IMR-90 (cell line): ENCODE data around the gene SLC2A13. TPM values are rescaled to one million over a fixed set of nuclear protein-coding genes. Genes with fewer than 3 reads are reported as not detected.

Experiments
- ATAC-seq: fragments of 200-7000 bp; cut with Tn5 transposase; 2 replicates; pipeline ENCODE4 v1.9.1; 2020; ENCODE audit warnings: low read depth, mild to moderate bottlenecking, moderate library complexity
- BruUV-seq: library from RNA; stranded (reverse); fragments of 400-500 nt; replicated peaks from 2 replicates; lab custom pipeline; 2021; lab: Mats Ljungman, UMichigan
- CTCF ChIA-PET: fragments of 300-600 bp; formaldehyde crosslinking; extraction: SDS; loops from one replicate; lab custom pipeline; 2021; ENCODE audit warnings: antibody characterized with exemption; lab: Yijun Ruan, JAX
- POLR2A ChIA-PET: fragments of 300-600 bp; sonication (Branson Sonifier 250); formaldehyde crosslinking; loops from one replicate; lab custom pipeline; 2022; ENCODE audit warnings: antibody characterized with exemption; ENCODE audit not compliant: unreplicated experiment; lab: Charles Lee
- DNase-seq: peaks from one replicate; pipeline ENCODE4 v3.0.0; 2013
- H2AFZ ChIP-seq: replicated peaks from 2 replicates; pipeline ENCODE3; 2013; ENCODE audit warnings: low read length, mild to moderate bottlenecking; ENCODE audit not compliant: poor library complexity
- H2AK5ac ChIP-seq: 2 replicates; pipeline ENCODE4 v1.6.1; 2013; ENCODE audit warnings: low read depth, low read length, inconsistent platforms
- H2AK9ac ChIP-seq: replicated peaks from 2 replicates; pipeline ENCODE3; 2013; ENCODE audit warnings: mild to moderate bottlenecking, low read depth, low read length, moderate library complexity; ENCODE audit not compliant: poor library complexity
- H2BK120ac ChIP-seq: 2 replicates; pipeline ENCODE4 v1.6.1; 2013; ENCODE audit warnings: low read depth, low read length, inconsistent platforms
- H2BK15ac ChIP-seq: 3 replicates; pipeline ENCODE4 v1.6.1; 2013; ENCODE audit warnings: low read depth, low read length, inconsistent platforms
- H2BK20ac ChIP-seq: 2 replicates; pipeline ENCODE4 v1.6.1; 2013; ENCODE audit warnings: low read depth, mild to moderate bottlenecking, inconsistent platforms, low read length, moderate library complexity
- H2BK5ac ChIP-seq: 2 replicates; pipeline ENCODE4 v1.6.1; 2013; ENCODE audit warnings: mild to moderate bottlenecking, low read depth, low read length, inconsistent platforms; ENCODE audit not compliant: poor library complexity, severe bottlenecking
- H3K14ac ChIP-seq: replicated peaks from 2 replicates; pipeline ENCODE4 v1.6.1; 2013; ENCODE audit warnings: low read depth, low read length, inconsistent platforms
- H3K18ac ChIP-seq: 2 replicates; pipeline ENCODE4 v1.6.1; 2013; ENCODE audit warnings: low read depth, low read length, control low read depth
- H3K23ac ChIP-seq: 2 replicates; pipeline ENCODE4 v1.6.1; 2013; ENCODE audit warnings: low read depth, low read length, inconsistent platforms
- H3K27ac ChIP-seq: 2 replicates; pipeline ENCODE4 v1.5.1; 2013; ENCODE audit warnings: mild to moderate bottlenecking, control low read depth, low read length; ENCODE audit not compliant: insufficient read depth
- H3K27me3 ChIP-seq: 2 replicates; pipeline ENCODE4 v1.6.1; 2013; ENCODE audit warnings: low read length; ENCODE audit not compliant: control insufficient read depth, insufficient read depth
- H3K36me3 ChIP-seq: 2 replicates; pipeline ENCODE4 v1.6.1; 2013; ENCODE audit warnings: low read length, mixed read lengths; ENCODE audit not compliant: control insufficient read depth, insufficient read depth
- H3K4ac ChIP-seq: 2 replicates; pipeline ENCODE4 v1.6.1; 2013; ENCODE audit warnings: low read depth, low read length, inconsistent platforms
- H3K4me1 ChIP-seq: 2 replicates; pipeline ENCODE4 v1.6.1; 2013; ENCODE audit warnings: low read length, mixed read lengths; ENCODE audit not compliant: control insufficient read depth, insufficient read depth
- H3K4me2 ChIP-seq: 2 replicates; pipeline ENCODE4 v1.6.1; 2013; ENCODE audit warnings: low read depth, mild to moderate bottlenecking, control low read depth, low read length, moderate library complexity
- H3K4me3 ChIP-seq: 2 replicates; pipeline ENCODE4 v1.5.1; 2013; ENCODE audit warnings: low read depth, mild to moderate bottlenecking, control low read depth, low read length, moderate library complexity; ENCODE audit not compliant: insufficient read depth
- H3K56ac ChIP-seq: 2 replicates; pipeline ENCODE4 v1.6.1; 2013; ENCODE audit warnings: low read length, inconsistent platforms; ENCODE audit not compliant: insufficient read depth; ENCODE audit errors: extremely low read depth
- H3K79me1 ChIP-seq, 2 experiments: 2 replicates each; pipeline ENCODE4 v1.6.1; 2013; ENCODE audit warnings: low read length in 2 of 2, inconsistent platforms in 1 of 2, low read depth in 1 of 2
- H3K9ac ChIP-seq: 2 replicates; pipeline ENCODE4 v1.6.1; 2013; ENCODE audit warnings: low read depth, low read length, control low read depth
- H3K9me1 ChIP-seq: 2 replicates; pipeline ENCODE4 v1.6.1; 2013; ENCODE audit warnings: low read length, inconsistent platforms; ENCODE audit not compliant: insufficient read depth
- H3K9me3 ChIP-seq: 2 replicates; pipeline ENCODE4 v1.6.1; 2013; ENCODE audit warnings: low read length; ENCODE audit not compliant: control insufficient read depth, insufficient read depth
- H4K20me1 ChIP-seq: 2 replicates; pipeline ENCODE4 v1.6.1; 2013; ENCODE audit warnings: low read length, inconsistent platforms; ENCODE audit not compliant: insufficient read depth
- H4K5ac ChIP-seq: 2 replicates; pipeline ENCODE4 v1.6.1; 2013; ENCODE audit warnings: mild to moderate bottlenecking, low read depth, low read length, control low read depth
- H4K8ac ChIP-seq, 2 experiments: 2 replicates each; pipeline ENCODE4 v1.6.1; 2013; ENCODE audit warnings: low read depth in 2 of 2, low read length in 2 of 2, control low read depth in 1 of 2, inconsistent platforms in 1 of 2
- H4K91ac ChIP-seq: 2 replicates; pipeline ENCODE4 v1.6.1; 2013; ENCODE audit warnings: low read depth, low read length, inconsistent platforms; ENCODE audit not compliant: insufficient read depth
- CEBPB ChIP-seq: IDR thresholded peaks from 2 replicates; pipeline ENCODE4 v1.6.1; 2012; ENCODE audit warnings: low read depth, low read length, improper control_type of control experiment
- SMC3 ChIP-seq: fragments of 150-350 bp; IDR thresholded peaks from 2 replicates; pipeline ENCODE4 v1.6.1; 2016; ENCODE audit warnings: low read depth, mild to moderate bottlenecking, antibody characterized with exemption, low read length, moderate library complexity
- WGBS, 2 experiments: methylation state at CpG; one replicate each; pipeline versions ENCODE4 v1.1.5 to v1.1.7; 2013; ENCODE audit warnings: missing lambda C conversion rate in 2 of 2; ENCODE audit not compliant: insufficient read length in 1 of 2; ENCODE audit errors: extremely low coverage in 2 of 2; 5-methylcytosine and 5-hydroxymethylcytosine counted together
- dilution Hi-C: fragments of 300-500 bp; cut with HindIII; formaldehyde crosslinking; loops from one replicate; pipeline ENCODE4 v1.14.3; 2018; ENCODE audit warnings: low sequenced_read_pairs; ENCODE audit not compliant: unreplicated experiment
- in situ Hi-C: fragments of 300-500 bp; cut with MboI; formaldehyde crosslinking; loops from 3 replicates; pipeline ENCODE4 v1.14.3; 2019; ENCODE audit warnings: low sequenced_read_pairs, inconsistent platforms, mixed read lengths
- intact Hi-C: fragments of 100-400 bp; cut with micrococcal nuclease; formaldehyde crosslinking; loops from 2 replicates; pipeline ENCODE4 v1.10.0; 2022
- polyA plus RNA-seq, 3 experiments: library from polyadenylated mRNA; depleted of rRNA; stranded (reverse); fragments of >200 nt; gene quantifications; 2 replicates each; pipeline ENCODE4 v1.2.3, GENCODE V29; 2012; ENCODE audit warnings: low replicate concordance in 1 of 3
- total RNA-seq: library from RNA; depleted of rRNA; stranded (reverse); fragments of >200 nt; gene quantifications from 2 replicates; pipeline ENCODE4 v1.2.3, GENCODE V29; 2012

Gene SLC2A13
- total and polyA plus RNA-seq, 2 of the 4 experiments (the other 2 are of a cell fraction) = 1.5 to 3.9 TPM

DNA sequence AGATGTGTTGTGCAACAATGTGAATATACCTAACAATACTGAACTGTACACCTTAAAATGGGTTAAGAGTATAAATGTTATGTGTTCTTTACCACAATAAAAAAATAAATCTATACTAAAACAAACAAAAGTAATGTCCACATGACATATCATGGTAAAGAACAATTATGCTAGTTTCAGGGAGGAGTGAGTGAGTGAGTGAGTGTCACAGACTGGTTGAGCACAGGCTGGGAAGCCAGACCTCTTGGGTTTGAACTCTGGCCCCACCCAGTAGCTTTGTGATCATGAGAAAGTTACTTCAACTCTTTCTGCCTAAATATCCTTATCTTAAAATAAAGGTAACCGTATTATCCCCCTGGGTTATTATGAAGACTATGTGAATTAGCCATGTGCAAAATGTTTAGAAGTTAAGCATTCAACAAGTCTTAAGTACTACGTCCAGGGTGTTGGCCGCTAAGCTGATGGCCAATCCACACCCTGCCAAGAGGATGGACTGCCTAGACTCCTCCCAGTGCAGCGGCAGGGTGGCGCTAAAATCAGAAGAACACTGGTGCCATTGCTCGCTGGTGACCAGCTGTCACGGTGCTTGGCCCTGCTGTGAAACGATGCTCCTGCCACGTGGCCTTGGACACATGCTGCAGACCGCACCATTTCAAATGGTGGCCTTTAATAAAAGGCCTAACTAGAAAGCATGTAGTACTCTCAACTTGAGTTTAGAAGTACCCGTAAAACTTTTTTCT, 7.3 kb downstream of the SLC2A13 start:
- dilution Hi-C loops (no loop called here), intact Hi-C loops (no loop called here), in situ Hi-C loops (no loop called here)
- DNase-seq (no peak), ATAC-seq (no peak)
- Histone ChIP-seq H4K5ac (no peak overlapping the region), H2BK20ac (no peak overlapping the region), H2AK5ac (no peak overlapping the region), H3K9ac (no peak overlapping the region), H3K14ac (no peak overlapping the region), H3K79me1 (peaks cover 0 to 5% of the 10 kb centered on the region in 2 experiments; a peak in 1 of 4 replicates), H3K56ac (no peak overlapping the region), H2BK120ac (no peak overlapping the region), H4K8ac (no peak overlapping the region), H4K91ac (no peak overlapping the region), H2BK15ac (no peak overlapping the region), H3K9me1 (no peaks in the 10 kb centered on the region), H3K18ac (no peak overlapping the region), H3K4me2 (no peak overlapping the region), H3K27ac (no peak overlapping the region), H3K27me3 (no peaks in the 10 kb centered on the region), H3K4me3 (no peak overlapping the region), H3K36me3 (no peaks in the 10 kb centered on the region), H2AK9ac (no peak overlapping the region), H3K4ac (no peak overlapping the region), H3K4me1 (no peaks in the 10 kb centered on the region), H4K20me1 (no peaks in the 10 kb centered on the region; the same call in 1 of the 2 replicates), H2AFZ (no peak overlapping the region), H3K23ac (no peak overlapping the region), H2BK5ac (no peak overlapping the region), H3K9me3 (no peaks in the 10 kb centered on the region)
- CTCF ChIA-PET = no interaction called here
- TF ChIP-seq CEBPB = peak; percentile 55; the same call in 1 of the 2 replicates
- no peak for TF ChIP-seq SMC3
- no TSS peak for BruUV-seq
- POLR2A ChIA-PET = no interaction called here
- 100% methylated on average over 5 of the region's 11 CpGs; no CpG with 5 or more reads in 1 of the 2 experiments for WGBS, 2 experiments
